H1 (cell line): ENCODE measurements around the gene ZSWIM9.
"Not testable (repeated sequence)": the region's sequence is repeated elsewhere in the genome, so short reads cannot be mapped to it uniquely, and the experiment has no call there.

Source experiments
- EP300 ChIP-seq, 2 experiments: IDR thresholded peaks; 1 replicate in 1 of 2; 2 replicates in 1 of 2; pipeline ENCODE4 v1.6.1; 2011 to 2012; ENCODE audit warnings: low read depth in 2 of 2, low read length in 2 of 2, mild to moderate bottlenecking in 2 of 2, borderline replicate concordance in 1 of 2, inconsistent platforms in 1 of 2, moderate library complexity in 1 of 2
- EZH2 ChIP-seq: fragments of 200-600 bp; sonication (generic); IDR thresholded peaks from 2 replicates; pipeline ENCODE4 v1.7.1; 2012; ENCODE audit warnings: low read depth, mild to moderate bottlenecking, moderate library complexity, low read length, inconsistent platforms; ENCODE audit not compliant: severe bottlenecking
- JUND ChIP-seq: IDR thresholded peaks from 2 replicates; pipeline ENCODE4 v1.6.1; 2011; ENCODE audit warnings: mild to moderate bottlenecking, improper control_type of control experiment, low read length
- KDM1A ChIP-seq: fragments of 200-600, 300-600 bp; sonication (generic); IDR thresholded peaks from 2 replicates; pipeline ENCODE4 v1.7.1; 2016; ENCODE audit warnings: mild to moderate bottlenecking, low read length, borderline replicate concordance
- POLR2A ChIP-seq, 2 experiments: IDR thresholded peaks; 1 replicate in 1 of 2; 2 replicates in 1 of 2; pipeline ENCODE4 v1.6.1; 2011; ENCODE audit warnings: low read depth in 2 of 2, low read length in 2 of 2, mild to moderate bottlenecking in 2 of 2; ENCODE audit errors: control extremely low read depth in 1 of 2
- RAD21 ChIP-seq, 2 experiments: IDR thresholded peaks in 1 of 2; conservative IDR thresholded peaks in 1 of 2; 2 replicates each; pipeline ENCODE4 v1.6.1; 2011; ENCODE audit warnings: low read depth in 2 of 2, low read length in 2 of 2, improper control_type of control experiment in 1 of 2, inconsistent platforms in 1 of 2, mild to moderate bottlenecking in 1 of 2, moderate library complexity in 1 of 2
- RNF2 ChIP-seq: fragments of 200-900, 300-1000 bp; sonication (generic); IDR thresholded peaks from 2 replicates; pipeline ENCODE4 v1.7.1; 2016; ENCODE audit warnings: borderline replicate concordance, low read depth, mild to moderate bottlenecking, antibody characterized with exemption, low read length; ENCODE audit not compliant: poor library complexity, severe bottlenecking; ENCODE audit errors: missing control alignments
- SUZ12 ChIP-seq: fragments of 200-600 bp; sonication (generic); IDR thresholded peaks from 2 replicates; pipeline ENCODE4 v1.6.1; 2012; ENCODE audit warnings: mild to moderate bottlenecking, inconsistent platforms, low read length, moderate library complexity, mixed read lengths
- TCF12 ChIP-seq: IDR thresholded peaks from 2 replicates; pipeline ENCODE4 v1.6.1; 2011; ENCODE audit warnings: low read depth, mild to moderate bottlenecking, low read length
- YY1 ChIP-seq: IDR thresholded peaks from 2 replicates; pipeline ENCODE4 v1.6.1; 2011; ENCODE audit warnings: low read depth, mild to moderate bottlenecking, low read length
- TF ChIP-seq, protein P1 (sequence below), 3 experiments: IDR thresholded peaks; 1 replicate in 2 of 3; 2 replicates in 1 of 3; pipeline versions ENCODE4 v1.5.1 to v1.6.1; 2011; ENCODE audit warnings: low read length in 3 of 3, mild to moderate bottlenecking in 3 of 3, inconsistent platforms in 2 of 3, low read depth in 1 of 3, moderate library complexity in 1 of 3; ENCODE audit not compliant: insufficient read depth in 1 of 3; ENCODE audit errors: control extremely low read depth in 1 of 3
- TF ChIP-seq, protein P2 (sequence below): IDR thresholded peaks from 2 replicates; pipeline ENCODE4 v1.6.1; 2011; ENCODE audit warnings: low read length, improper control_type of control experiment
- TF ChIP-seq, protein P3 (sequence below): IDR thresholded peaks from 2 replicates; pipeline ENCODE4 v1.6.1; 2012; ENCODE audit warnings: low read length, inconsistent platforms

DNA sequence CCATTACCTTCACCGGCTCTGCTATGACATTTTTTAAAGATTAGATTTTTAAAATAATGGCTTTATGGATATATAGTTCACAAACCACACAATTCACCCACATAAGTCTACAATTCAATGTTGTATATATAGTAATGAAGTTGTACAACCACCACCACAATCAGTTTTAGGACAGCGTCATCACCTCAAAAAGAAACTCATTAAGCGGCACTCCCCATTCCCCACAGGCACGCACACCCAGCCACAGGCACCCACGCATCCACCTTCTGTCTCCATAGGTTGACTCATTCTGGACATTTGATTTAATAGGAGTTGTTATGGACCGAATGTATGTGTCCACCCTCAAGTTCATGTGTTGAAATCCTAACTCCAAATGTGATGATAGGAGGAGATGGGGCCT is 71.3 kb downstream of the ZSWIM9 start:
- TF ChIP-seq, protein P1, sequence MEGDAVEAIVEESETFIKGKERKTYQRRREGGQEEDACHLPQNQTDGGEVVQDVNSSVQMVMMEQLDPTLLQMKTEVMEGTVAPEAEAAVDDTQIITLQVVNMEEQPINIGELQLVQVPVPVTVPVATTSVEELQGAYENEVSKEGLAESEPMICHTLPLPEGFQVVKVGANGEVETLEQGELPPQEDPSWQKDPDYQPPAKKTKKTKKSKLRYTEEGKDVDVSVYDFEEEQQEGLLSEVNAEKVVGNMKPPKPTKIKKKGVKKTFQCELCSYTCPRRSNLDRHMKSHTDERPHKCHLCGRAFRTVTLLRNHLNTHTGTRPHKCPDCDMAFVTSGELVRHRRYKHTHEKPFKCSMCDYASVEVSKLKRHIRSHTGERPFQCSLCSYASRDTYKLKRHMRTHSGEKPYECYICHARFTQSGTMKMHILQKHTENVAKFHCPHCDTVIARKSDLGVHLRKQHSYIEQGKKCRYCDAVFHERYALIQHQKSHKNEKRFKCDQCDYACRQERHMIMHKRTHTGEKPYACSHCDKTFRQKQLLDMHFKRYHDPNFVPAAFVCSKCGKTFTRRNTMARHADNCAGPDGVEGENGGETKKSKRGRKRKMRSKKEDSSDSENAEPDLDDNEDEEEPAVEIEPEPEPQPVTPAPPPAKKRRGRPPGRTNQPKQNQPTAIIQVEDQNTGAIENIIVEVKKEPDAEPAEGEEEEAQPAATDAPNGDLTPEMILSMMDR (IDR thresholded peaks at IDR 0.05; ENCODE audit: control extremely low read depth in 1 of 3, insufficient read depth in 1 of 3, low read depth in 1 of 3, low read length in 3 of 3), result not testable (repeated sequence)
- not testable (repeated sequence) for TF ChIP-seq RAD21 (IDR thresholded peaks at IDR 0.05 in 1 of 2, conservative IDR thresholded peaks at IDR 0.05 in 1 of 2; ENCODE audit: low read depth in 2 of 2, low read length in 2 of 2); SUZ12; POLR2A (IDR thresholded peaks at IDR 0.05; ENCODE audit: control extremely low read depth in 1 of 2, low read depth in 2 of 2, low read length in 2 of 2); TCF12; EZH2; JUND; RNF2; EP300 (IDR thresholded peaks at IDR 0.05; ENCODE audit: borderline replicate concordance in 1 of 2, low read depth in 2 of 2, low read length in 2 of 2); YY1; KDM1A
- TF ChIP-seq, protein P2, sequence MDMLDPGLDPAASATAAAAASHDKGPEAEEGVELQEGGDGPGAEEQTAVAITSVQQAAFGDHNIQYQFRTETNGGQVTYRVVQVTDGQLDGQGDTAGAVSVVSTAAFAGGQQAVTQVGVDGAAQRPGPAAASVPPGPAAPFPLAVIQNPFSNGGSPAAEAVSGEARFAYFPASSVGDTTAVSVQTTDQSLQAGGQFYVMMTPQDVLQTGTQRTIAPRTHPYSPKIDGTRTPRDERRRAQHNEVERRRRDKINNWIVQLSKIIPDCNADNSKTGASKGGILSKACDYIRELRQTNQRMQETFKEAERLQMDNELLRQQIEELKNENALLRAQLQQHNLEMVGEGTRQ, result not testable (repeated sequence)
- TF ChIP-seq, protein P3, sequence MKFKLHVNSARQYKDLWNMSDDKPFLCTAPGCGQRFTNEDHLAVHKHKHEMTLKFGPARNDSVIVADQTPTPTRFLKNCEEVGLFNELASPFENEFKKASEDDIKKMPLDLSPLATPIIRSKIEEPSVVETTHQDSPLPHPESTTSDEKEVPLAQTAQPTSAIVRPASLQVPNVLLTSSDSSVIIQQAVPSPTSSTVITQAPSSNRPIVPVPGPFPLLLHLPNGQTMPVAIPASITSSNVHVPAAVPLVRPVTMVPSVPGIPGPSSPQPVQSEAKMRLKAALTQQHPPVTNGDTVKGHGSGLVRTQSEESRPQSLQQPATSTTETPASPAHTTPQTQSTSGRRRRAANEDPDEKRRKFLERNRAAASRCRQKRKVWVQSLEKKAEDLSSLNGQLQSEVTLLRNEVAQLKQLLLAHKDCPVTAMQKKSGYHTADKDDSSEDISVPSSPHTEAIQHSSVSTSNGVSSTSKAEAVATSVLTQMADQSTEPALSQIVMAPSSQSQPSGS, result not testable (repeated sequence)
